Ishikawa (cell line): ENCODE data around the gene B3GAT2.

Experiments used
- CREB1 ChIP-seq: IDR thresholded peaks from 2 replicates; pipeline ENCODE4 v1.6.1; 2012; ENCODE audit warnings: low read depth
- RAD21 ChIP-seq: IDR thresholded peaks from 2 replicates; pipeline ENCODE4 v1.6.1; 2012; ENCODE audit warnings: low read depth
- TCF12 ChIP-seq: IDR thresholded peaks from 2 replicates; pipeline ENCODE4 v1.6.1; 2012; ENCODE audit warnings: low read depth
- YY1 ChIP-seq: IDR thresholded peaks from 2 replicates; pipeline ENCODE4 v1.6.1; 2012; ENCODE audit warnings: low read depth

- no peak for TF ChIP-seq RAD21
- TF ChIP-seq YY1 = no peak
- TF ChIP-seq CREB1 = no peak
- TF ChIP-seq TCF12 = no peak
Measured at GRCh38 chr6:70864401-70864800, 92.5 kb downstream of the B3GAT2 start.
